IMR-90 (cell line): ENCODE measurements around the gene NMRK2. TPM values are rescaled to one million over a fixed set of nuclear protein-coding genes. Genes with fewer than 3 reads are reported as not detected.

Experiments used
- ATAC-seq: fragments of 200-7000 bp; cut with Tn5 transposase; 2 replicates; pipeline ENCODE4 v1.9.1; 2020; ENCODE audit warnings: low read depth, mild to moderate bottlenecking, moderate library complexity
- BruUV-seq: library from RNA; stranded (reverse); fragments of 400-500 nt; replicated peaks from 2 replicates; lab custom pipeline; 2021; lab: Mats Ljungman, UMichigan
- CTCF ChIA-PET: fragments of 300-600 bp; formaldehyde crosslinking; extraction: SDS; loops from one replicate; lab custom pipeline; 2021; ENCODE audit warnings: antibody characterized with exemption; lab: Yijun Ruan, JAX
- POLR2A ChIA-PET: fragments of 300-600 bp; sonication (Branson Sonifier 250); formaldehyde crosslinking; loops from one replicate; lab custom pipeline; 2022; ENCODE audit warnings: antibody characterized with exemption; ENCODE audit not compliant: unreplicated experiment; lab: Charles Lee
- DNase-seq: peaks from one replicate; pipeline ENCODE4 v3.0.0; 2013
- H2AFZ ChIP-seq: replicated peaks from 2 replicates; pipeline ENCODE3; 2013; ENCODE audit warnings: low read length, mild to moderate bottlenecking; ENCODE audit not compliant: poor library complexity
- H2AK5ac ChIP-seq: 2 replicates; pipeline ENCODE4 v1.6.1; 2013; ENCODE audit warnings: low read depth, low read length, inconsistent platforms
- H2AK9ac ChIP-seq: replicated peaks from 2 replicates; pipeline ENCODE3; 2013; ENCODE audit warnings: mild to moderate bottlenecking, low read depth, low read length, moderate library complexity; ENCODE audit not compliant: poor library complexity
- H2BK120ac ChIP-seq: 2 replicates; pipeline ENCODE4 v1.6.1; 2013; ENCODE audit warnings: low read depth, low read length, inconsistent platforms
- H2BK15ac ChIP-seq: 3 replicates; pipeline ENCODE4 v1.6.1; 2013; ENCODE audit warnings: low read depth, low read length, inconsistent platforms
- H2BK20ac ChIP-seq: 2 replicates; pipeline ENCODE4 v1.6.1; 2013; ENCODE audit warnings: low read depth, mild to moderate bottlenecking, inconsistent platforms, low read length, moderate library complexity
- H2BK5ac ChIP-seq: 2 replicates; pipeline ENCODE4 v1.6.1; 2013; ENCODE audit warnings: mild to moderate bottlenecking, low read depth, low read length, inconsistent platforms; ENCODE audit not compliant: poor library complexity, severe bottlenecking
- H3K14ac ChIP-seq: replicated peaks from 2 replicates; pipeline ENCODE4 v1.6.1; 2013; ENCODE audit warnings: low read depth, low read length, inconsistent platforms
- H3K18ac ChIP-seq: 2 replicates; pipeline ENCODE4 v1.6.1; 2013; ENCODE audit warnings: low read depth, low read length, control low read depth
- H3K23ac ChIP-seq: 2 replicates; pipeline ENCODE4 v1.6.1; 2013; ENCODE audit warnings: low read depth, low read length, inconsistent platforms
- H3K27ac ChIP-seq: 2 replicates; pipeline ENCODE4 v1.5.1; 2013; ENCODE audit warnings: mild to moderate bottlenecking, control low read depth, low read length; ENCODE audit not compliant: insufficient read depth
- H3K27me3 ChIP-seq: 2 replicates; pipeline ENCODE4 v1.6.1; 2013; ENCODE audit warnings: low read length; ENCODE audit not compliant: control insufficient read depth, insufficient read depth
- H3K36me3 ChIP-seq: 2 replicates; pipeline ENCODE4 v1.6.1; 2013; ENCODE audit warnings: low read length, mixed read lengths; ENCODE audit not compliant: control insufficient read depth, insufficient read depth
- H3K4ac ChIP-seq: 2 replicates; pipeline ENCODE4 v1.6.1; 2013; ENCODE audit warnings: low read depth, low read length, inconsistent platforms
- H3K4me1 ChIP-seq: 2 replicates; pipeline ENCODE4 v1.6.1; 2013; ENCODE audit warnings: low read length, mixed read lengths; ENCODE audit not compliant: control insufficient read depth, insufficient read depth
- H3K4me2 ChIP-seq: 2 replicates; pipeline ENCODE4 v1.6.1; 2013; ENCODE audit warnings: low read depth, mild to moderate bottlenecking, control low read depth, low read length, moderate library complexity
- H3K4me3 ChIP-seq: 2 replicates; pipeline ENCODE4 v1.5.1; 2013; ENCODE audit warnings: low read depth, mild to moderate bottlenecking, control low read depth, low read length, moderate library complexity; ENCODE audit not compliant: insufficient read depth
- H3K56ac ChIP-seq: 2 replicates; pipeline ENCODE4 v1.6.1; 2013; ENCODE audit warnings: low read length, inconsistent platforms; ENCODE audit not compliant: insufficient read depth; ENCODE audit errors: extremely low read depth
- H3K79me1 ChIP-seq, 2 experiments: 2 replicates each; pipeline ENCODE4 v1.6.1; 2013; ENCODE audit warnings: low read length in 2 of 2, inconsistent platforms in 1 of 2, low read depth in 1 of 2
- H3K9ac ChIP-seq: 2 replicates; pipeline ENCODE4 v1.6.1; 2013; ENCODE audit warnings: low read depth, low read length, control low read depth
- H3K9me1 ChIP-seq: 2 replicates; pipeline ENCODE4 v1.6.1; 2013; ENCODE audit warnings: low read length, inconsistent platforms; ENCODE audit not compliant: insufficient read depth
- H3K9me3 ChIP-seq: 2 replicates; pipeline ENCODE4 v1.6.1; 2013; ENCODE audit warnings: low read length; ENCODE audit not compliant: control insufficient read depth, insufficient read depth
- H4K20me1 ChIP-seq: 2 replicates; pipeline ENCODE4 v1.6.1; 2013; ENCODE audit warnings: low read length, inconsistent platforms; ENCODE audit not compliant: insufficient read depth
- H4K5ac ChIP-seq: 2 replicates; pipeline ENCODE4 v1.6.1; 2013; ENCODE audit warnings: mild to moderate bottlenecking, low read depth, low read length, control low read depth
- H4K8ac ChIP-seq, 2 experiments: 2 replicates each; pipeline ENCODE4 v1.6.1; 2013; ENCODE audit warnings: low read depth in 2 of 2, low read length in 2 of 2, control low read depth in 1 of 2, inconsistent platforms in 1 of 2
- H4K91ac ChIP-seq: 2 replicates; pipeline ENCODE4 v1.6.1; 2013; ENCODE audit warnings: low read depth, low read length, inconsistent platforms; ENCODE audit not compliant: insufficient read depth
- BHLHE40 ChIP-seq: fragments of 150-350 bp; IDR thresholded peaks from 2 replicates; pipeline ENCODE4 v1.6.1; 2016; ENCODE audit warnings: mild to moderate bottlenecking, low read depth, low read length
- CHD1 ChIP-seq: IDR thresholded peaks from 2 replicates; pipeline ENCODE4 v1.6.1; 2012; ENCODE audit warnings: low read depth, low read length, improper control_type of control experiment
- CTCF ChIP-seq: conservative IDR thresholded peaks from 2 replicates; pipeline ENCODE4 v1.5.1; 2012; ENCODE audit warnings: mild to moderate bottlenecking, low read depth, low read length, improper control_type of control experiment
- MAFK ChIP-seq: IDR thresholded peaks from 2 replicates; pipeline ENCODE4 v1.6.1; 2012; ENCODE audit warnings: low read depth, low read length, improper control_type of control experiment
- MAZ ChIP-seq: IDR thresholded peaks from 2 replicates; pipeline ENCODE4 v1.6.1; 2012; ENCODE audit warnings: low read depth, mild to moderate bottlenecking, low read length, improper control_type of control experiment, moderate library complexity, borderline replicate concordance
- MXI1 ChIP-seq: IDR thresholded peaks from 2 replicates; pipeline ENCODE4 v1.6.1; 2012; ENCODE audit warnings: low read depth, mild to moderate bottlenecking, low read length, moderate library complexity, borderline replicate concordance
- NFE2L2 ChIP-seq: fragments of 150-350 bp; IDR thresholded peaks from 2 replicates; pipeline ENCODE4 v1.6.1; 2016; ENCODE audit warnings: low read depth, mild to moderate bottlenecking, low read length
- POLR2A ChIP-seq: IDR thresholded peaks from 2 replicates; pipeline ENCODE4 v1.6.1; 2012; ENCODE audit warnings: mild to moderate bottlenecking, low read depth, low read length
- RAD21 ChIP-seq: IDR thresholded peaks from 2 replicates; pipeline ENCODE4 v1.6.1; 2012; ENCODE audit warnings: low read length, improper control_type of control experiment
- RCOR1 ChIP-seq: IDR thresholded peaks from 2 replicates; pipeline ENCODE4 v1.6.1; 2012; ENCODE audit warnings: mild to moderate bottlenecking, low read length, improper control_type of control experiment; ENCODE audit not compliant: insufficient replicate concordance
- SMC3 ChIP-seq: fragments of 150-350 bp; IDR thresholded peaks from 2 replicates; pipeline ENCODE4 v1.6.1; 2016; ENCODE audit warnings: low read depth, mild to moderate bottlenecking, antibody characterized with exemption, low read length, moderate library complexity
- WGBS, 2 experiments: methylation state at CpG; one replicate each; pipeline versions ENCODE4 v1.1.5 to v1.1.7; 2013; ENCODE audit warnings: missing lambda C conversion rate in 2 of 2; ENCODE audit not compliant: insufficient read length in 1 of 2; ENCODE audit errors: extremely low coverage in 2 of 2; 5-methylcytosine and 5-hydroxymethylcytosine counted together
- dilution Hi-C: fragments of 300-500 bp; cut with HindIII; formaldehyde crosslinking; loops from one replicate; pipeline ENCODE4 v1.14.3; 2018; ENCODE audit warnings: low sequenced_read_pairs; ENCODE audit not compliant: unreplicated experiment
- in situ Hi-C: fragments of 300-500 bp; cut with MboI; formaldehyde crosslinking; loops from 3 replicates; pipeline ENCODE4 v1.14.3; 2019; ENCODE audit warnings: low sequenced_read_pairs, inconsistent platforms, mixed read lengths
- intact Hi-C: fragments of 100-400 bp; cut with micrococcal nuclease; formaldehyde crosslinking; loops from 2 replicates; pipeline ENCODE4 v1.10.0; 2022
- polyA plus RNA-seq, 3 experiments: library from polyadenylated mRNA; depleted of rRNA; stranded (reverse); fragments of >200 nt; gene quantifications; 2 replicates each; pipeline ENCODE4 v1.2.3, GENCODE V29; 2012; ENCODE audit warnings: low replicate concordance in 1 of 3
- total RNA-seq: library from RNA; depleted of rRNA; stranded (reverse); fragments of >200 nt; gene quantifications from 2 replicates; pipeline ENCODE4 v1.2.3, GENCODE V29; 2012
- TF ChIP-seq, protein P1 (sequence below): fragments of 150-350 bp; IDR thresholded peaks from 2 replicates; pipeline ENCODE4 v1.6.1; 2016; ENCODE audit warnings: low read depth, mild to moderate bottlenecking, low read length, moderate library complexity, borderline replicate concordance

NMRK2 gene
- total and polyA plus RNA-seq, 2 of the 4 experiments (the other 2 are of a cell fraction) = not detected

DNA sequence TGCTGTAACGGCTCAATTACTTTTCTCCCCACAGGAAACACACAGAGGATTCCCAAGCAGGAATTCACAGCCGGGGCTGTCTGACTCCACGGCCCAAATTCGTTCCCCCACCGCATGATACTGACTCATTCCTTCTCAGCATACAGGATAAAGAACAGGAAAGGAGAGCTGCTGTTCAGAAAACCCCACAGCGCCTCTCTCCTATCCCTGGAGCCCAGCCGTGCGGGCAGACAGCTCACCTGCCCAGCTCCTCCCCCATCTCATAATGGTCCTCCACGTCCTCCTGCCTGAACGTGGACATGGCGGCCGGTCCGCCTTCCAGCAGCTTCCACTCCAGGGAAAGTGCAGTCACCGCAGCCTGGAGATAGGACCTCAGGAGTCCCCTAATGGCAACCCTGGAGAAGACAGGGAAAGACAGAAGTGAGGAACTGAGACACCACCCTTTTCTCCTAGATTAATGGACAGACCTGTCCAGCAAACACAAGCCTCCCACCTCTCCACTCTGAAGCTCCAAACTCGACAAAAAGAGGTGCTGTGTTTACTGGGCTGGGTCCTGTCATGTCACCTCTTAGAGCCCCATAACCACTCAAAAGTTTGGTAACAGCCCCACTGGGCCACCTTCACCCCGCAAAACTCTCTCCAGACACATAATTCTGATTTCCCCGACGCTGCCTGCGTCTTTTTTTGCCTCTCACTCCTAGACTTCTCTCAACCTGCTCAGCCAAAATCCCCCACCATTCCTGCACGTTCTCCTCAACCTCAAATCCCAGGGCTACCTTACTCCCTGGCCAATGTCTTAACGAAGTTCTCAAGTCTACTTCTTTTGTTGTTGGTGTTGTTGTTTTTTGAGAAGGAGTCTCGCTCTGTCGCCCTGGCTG is 36.8 kb downstream of the NMRK2 start:
- peak overlapping the region; percentile 99 for H3K23ac ChIP-seq
- H2BK5ac ChIP-seq = peak overlapping the region; percentile 98
- H3K36me3 ChIP-seq = peaks cover 40% of the 10 kb centered on the region
- H2BK15ac ChIP-seq = peak overlapping the region; percentile 98
- peak overlapping the region; percentile 75 to 84 for H4K8ac ChIP-seq
- intact Hi-C loops = loop anchor here (5.0 kb wide), 1 partner anchor 302 kb away; no protein-coding TSS in a partner anchor
- H4K20me1 ChIP-seq = peaks cover 75% of the 10 kb centered on the region
- ATAC-seq = peak; percentile 1
- peak overlapping the region; percentile 80 for H2AK9ac ChIP-seq
- POLR2A ChIA-PET = interaction anchor here (0.7 to 1.0 kb wide), 4 partner anchors 13 to 18 kb away, joined by 3 read pairs; partner anchors contain the start of gene EEF2
- in situ Hi-C loops = no loop called here
- peak; percentile 82 for DNase-seq
- peak overlapping the region; percentile 99 for H3K27ac ChIP-seq
- peak overlapping the region; percentile 93 for H3K18ac ChIP-seq
- peak overlapping the region; percentile 100 for H3K9ac ChIP-seq
- no peaks in the 10 kb centered on the region for H3K9me3 ChIP-seq
- H3K4ac ChIP-seq = peak overlapping the region; percentile 98
- peak overlapping the region; percentile 98 for H4K91ac ChIP-seq
- H3K14ac ChIP-seq = peak overlapping the region; percentile 100
- H3K27me3 ChIP-seq = no peaks in the 10 kb centered on the region
- H2BK20ac ChIP-seq = peak overlapping the region; percentile 77
- BruUV-seq = TSS peak; percentile 96
- H2BK120ac ChIP-seq = peak overlapping the region; percentile 90
- H3K9me1 ChIP-seq = 0 out of 2 replicates have a peak, but pooled peaks cover 16% of the 10 kb centered on the region
- H3K56ac ChIP-seq = peak overlapping the region; percentile 97
- H3K4me1 ChIP-seq = peaks cover 9% of the 10 kb centered on the region
- peak overlapping the region; percentile 81 for H3K4me3 ChIP-seq
- H2AK5ac ChIP-seq = peak overlapping the region; percentile 99
- H2AFZ ChIP-seq = peak overlapping the region; percentile 44
- CTCF ChIA-PET = interaction anchor here (1.1 to 2.2 kb wide), 2 partner anchors 16 to 18 kb away, joined by 5 to 8 read pairs; partner anchors contain the start of gene EEF2
- H3K4me2 ChIP-seq = peak overlapping the region; percentile 98
- WGBS, 2 experiments = 0% methylated on average over 2 of the region's 23 CpGs; no CpG with 5 or more reads in 1 of the 2 experiments
- dilution Hi-C loops = no loop called here
- H4K5ac ChIP-seq = peak overlapping the region; percentile 77
- peaks cover 5 to 43% of the 10 kb centered on the region in 2 experiments; a peak in 2 of 4 replicates for H3K79me1 ChIP-seq
- TF ChIP-seq MAZ (no peak), SMC3 (no peak), CTCF (peak; percentile 35), MXI1 (peak; percentile 55; the same call in 1 of the 2 replicates), RAD21 (no peak), MAFK (no peak), CHD1 (peak; percentile 24; the same call in 1 of the 2 replicates), BHLHE40 (no peak; the same call in 1 of the 2 replicates), RCOR1 (no peak), POLR2A (peak; percentile 75; the same call in 1 of the 2 replicates), NFE2L2 (peak; percentile 19; the same call in 1 of the 2 replicates)
- TF ChIP-seq, protein P1, sequence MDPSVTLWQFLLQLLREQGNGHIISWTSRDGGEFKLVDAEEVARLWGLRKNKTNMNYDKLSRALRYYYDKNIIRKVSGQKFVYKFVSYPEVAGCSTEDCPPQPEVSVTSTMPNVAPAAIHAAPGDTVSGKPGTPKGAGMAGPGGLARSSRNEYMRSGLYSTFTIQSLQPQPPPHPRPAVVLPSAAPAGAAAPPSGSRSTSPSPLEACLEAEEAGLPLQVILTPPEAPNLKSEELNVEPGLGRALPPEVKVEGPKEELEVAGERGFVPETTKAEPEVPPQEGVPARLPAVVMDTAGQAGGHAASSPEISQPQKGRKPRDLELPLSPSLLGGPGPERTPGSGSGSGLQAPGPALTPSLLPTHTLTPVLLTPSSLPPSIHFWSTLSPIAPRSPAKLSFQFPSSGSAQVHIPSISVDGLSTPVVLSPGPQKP = no peak
